Measurements from ENCODE around the gene MACROD2. TPM values are rescaled to one million over a fixed set of nuclear protein-coding genes. Genes with fewer than 3 reads are reported as not detected.

The MACROD2 gene
- total RNA-seq, 4 donors from 2014 or later, result 4.0 to 14.1 (median 10.4) TPM

GRCh38 chr20:14826543-14827313 is 831.4 kb downstream of the MACROD2 start:
- 80 to 88% methylated on average over 17 of the region's 17 CpGs for WGBS, 2 donors

GRCh38 chr20:14828459-14828858 is 833.1 kb downstream of the MACROD2 start:
- Histone ChIP-seq H3K27ac (no peak overlapping the region), H3K4me3 (no peak overlapping the region), H3K36me3 (no peaks in the 10 kb centered on the region), H3K9me3 (no peaks in the 10 kb centered on the region), H3K27me3 (no peaks in the 10 kb centered on the region), H3K4me1 (no peaks in the 10 kb centered on the region)
- no peak for DNase-seq (ENCODE audit: low spot score in 2 of 2)
- TF ChIP-seq EP300 (IDR thresholded peaks at IDR 0.05) (no peak), POLR2A (IDR thresholded peaks at IDR 0.05) (no peak), CTCF (IDR thresholded peaks at IDR 0.05) (no peak)
- 90 to 96% methylated on average over 1 of the region's 1 CpG for WGBS, 2 donors

More at GRCh38 chr20:14826543-14827313, 831.4 kb downstream of the MACROD2 start:
- TF ChIP-seq CTCF (IDR thresholded peaks at IDR 0.05) (no peak), POLR2A (IDR thresholded peaks at IDR 0.05) (no peak), EP300 (IDR thresholded peaks at IDR 0.05) (no peak)
- Histone ChIP-seq H3K4me3 (no peak overlapping the region), H3K9me3 (no peaks in the 10 kb centered on the region), H3K27me3 (no peaks in the 10 kb centered on the region), H3K27ac (no peak overlapping the region), H3K4me1 (no peaks in the 10 kb centered on the region), H3K36me3 (no peaks in the 10 kb centered on the region)
- no peak for DNase-seq (ENCODE audit: low spot score in 2 of 2)

GRCh38 chr20:14829906-14830305 is 834.6 kb downstream of the MACROD2 start:
- H3K27ac ChIP-seq, result no peak overlapping the region
- no peak overlapping the region for H3K4me3 ChIP-seq
- TF ChIP-seq EP300 (IDR thresholded peaks at IDR 0.05), result no peak
- TF ChIP-seq POLR2A (IDR thresholded peaks at IDR 0.05), result no peak
- TF ChIP-seq CTCF (IDR thresholded peaks at IDR 0.05), result no peak
- no peaks in the 10 kb centered on the region for H3K27me3 ChIP-seq
- DNase-seq (ENCODE audit: low spot score in 2 of 2), result no peak
- WGBS, 2 donors, result 80 to 91% methylated on average over 1 of the region's 1 CpG
- no peaks in the 10 kb centered on the region for H3K36me3 ChIP-seq
- no peaks in the 10 kb centered on the region for H3K9me3 ChIP-seq
- H3K4me1 ChIP-seq, result no peaks in the 10 kb centered on the region

GRCh38 chr20:14830466-14830865 is 835.1 kb downstream of the MACROD2 start:
- WGBS, 2 donors, result 73 to 81% methylated on average over 2 of the region's 2 CpGs
- no peak for TF ChIP-seq EP300 (IDR thresholded peaks at IDR 0.05)
- no peak for TF ChIP-seq CTCF (IDR thresholded peaks at IDR 0.05)
- no peak for TF ChIP-seq POLR2A (IDR thresholded peaks at IDR 0.05)
- no peaks in the 10 kb centered on the region for H3K27me3 ChIP-seq
- no peaks in the 10 kb centered on the region for H3K4me1 ChIP-seq
- no peaks in the 10 kb centered on the region for H3K36me3 ChIP-seq
- no peak overlapping the region for H3K27ac ChIP-seq
- DNase-seq (ENCODE audit: low spot score in 2 of 2), result no peak
- H3K9me3 ChIP-seq, result no peaks in the 10 kb centered on the region
- H3K4me3 ChIP-seq, result no peak overlapping the region

- Histone ChIP-seq H3K36me3 (no peaks in the 10 kb centered on the region), H3K4me3 (no peak overlapping the region), H3K27ac (no peak overlapping the region), H3K27me3 (no peaks in the 10 kb centered on the region), H3K4me1 (no peaks in the 10 kb centered on the region), H3K9me3 (no peaks in the 10 kb centered on the region)
- DNase-seq (ENCODE audit: low spot score in 2 of 2), result no peak
- TF ChIP-seq POLR2A (IDR thresholded peaks at IDR 0.05), result no peak
- 94% methylated on average over 6 of the region's 6 CpGs for WGBS, 2 donors
These were observed 835.6 kb downstream of the MACROD2 start for GRCh38 chr20:14830899-14831298.

All from tibial nerve (tissue), 4 donors.